Muscle layer of duodenum (tissue), 2 donors: ENCODE results near the gene SNN.

Experiments used
- H3K27ac ChIP-seq: one replicate; pipeline ENCODE4 v1.7.0; 2013; ENCODE audit warnings: mild to moderate bottlenecking, low read length
- H3K27me3 ChIP-seq: one replicate; pipeline ENCODE4 v1.7.0; 2013; ENCODE audit warnings: low read depth, mild to moderate bottlenecking, control low read depth, low read length
- H3K36me3 ChIP-seq, 2 donors: one replicate each; pipeline ENCODE4 v1.7.0; 2013; ENCODE audit warnings: low read length in 2 of 2, control low read depth in 1 of 2, mild to moderate bottlenecking in 1 of 2; ENCODE audit not compliant: insufficient read depth in 2 of 2, control insufficient read depth in 1 of 2
- H3K4me1 ChIP-seq, 2 donors: one replicate each; pipeline ENCODE4 v1.7.0; 2013; ENCODE audit warnings: low read length in 2 of 2, mild to moderate bottlenecking in 2 of 2, control low read depth in 1 of 2, moderate library complexity in 1 of 2; ENCODE audit not compliant: insufficient read depth in 2 of 2, control insufficient read depth in 1 of 2
- H3K4me3 ChIP-seq, 2 donors: one replicate each; pipeline ENCODE4 v1.7.0; 2013; ENCODE audit warnings: low read length in 2 of 2, low read depth in 1 of 2, mild to moderate bottlenecking in 1 of 2
- H3K9me3 ChIP-seq, 2 donors: one replicate each; pipeline ENCODE4 v1.7.0; 2013; ENCODE audit warnings: low read length in 2 of 2, control low read depth in 1 of 2, mild to moderate bottlenecking in 1 of 2; ENCODE audit not compliant: control insufficient read depth in 1 of 2
- donor health status: healthy.

The SNN gene

GRCh38 chr16:11685844-11686618, 17.8 kb downstream of the SNN start:
- Histone ChIP-seq H3K9me3 (no peaks in the 10 kb centered on the region), H3K4me1 (peaks cover 11 to 19% of the 10 kb centered on the region in 2 donors), H3K36me3 (peaks cover 34 to 38% of the 10 kb centered on the region in 2 donors), H3K27ac (no peak overlapping the region), H3K4me3 (no peak overlapping the region), H3K27me3 (no peaks in the 10 kb centered on the region)

DNA sequence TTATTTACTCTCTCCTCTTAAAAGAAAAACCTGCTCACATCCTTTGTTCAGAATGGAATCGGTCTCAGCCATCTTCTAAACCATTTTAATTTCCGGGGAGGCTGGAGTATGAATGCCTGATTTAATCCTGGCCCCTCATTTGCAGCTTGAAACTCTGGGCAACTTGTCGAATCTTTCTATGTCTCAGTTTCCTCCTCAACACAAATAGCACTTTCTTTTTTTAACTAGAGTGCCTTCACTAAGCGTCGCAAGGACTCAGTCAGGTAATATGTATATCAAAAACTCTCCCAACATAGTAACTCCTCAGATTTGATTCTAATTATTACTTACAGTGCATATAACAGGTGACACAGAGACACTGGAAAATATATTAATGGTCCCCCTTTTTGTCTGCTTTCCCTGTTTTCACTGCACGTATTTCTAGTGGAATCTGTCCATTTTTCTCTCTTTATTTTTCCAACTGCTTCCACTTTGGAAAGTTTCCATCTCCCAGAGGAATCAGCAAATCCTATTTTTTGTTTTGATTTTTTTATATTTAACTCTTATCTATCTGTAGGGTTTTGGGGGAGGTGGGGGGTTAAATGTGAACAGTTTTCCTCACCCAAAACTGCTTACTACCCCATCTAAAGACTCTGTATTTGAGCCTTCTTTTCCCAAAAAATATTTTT, 18.6 kb downstream of the SNN start:
- no peak overlapping the region for H3K27ac ChIP-seq
- H3K36me3 ChIP-seq = peaks cover 43 to 47% of the 10 kb centered on the region in 2 donors
- peaks cover 3 to 13% of the 10 kb centered on the region in 2 donors for H3K4me1 ChIP-seq
- H3K27me3 ChIP-seq = no peaks in the 10 kb centered on the region
- H3K9me3 ChIP-seq = no peaks in the 10 kb centered on the region
- H3K4me3 ChIP-seq = no peak overlapping the region

GRCh38 chr16:11687601-11688519, 19.6 kb downstream of the SNN start:
- no peaks in the 10 kb centered on the region for H3K27me3 ChIP-seq
- H3K9me3 ChIP-seq = no peaks in the 10 kb centered on the region
- no peak overlapping the region for H3K4me3 ChIP-seq
- peaks cover 0 to 13% of the 10 kb centered on the region in 2 donors for H3K4me1 ChIP-seq
- no peak overlapping the region for H3K27ac ChIP-seq
- H3K36me3 ChIP-seq = peaks cover 40 to 52% of the 10 kb centered on the region in 2 donors

GRCh38 chr16:11688520-11688886, 20.2 kb downstream of the SNN start:
- Histone ChIP-seq H3K36me3 (peaks cover 35 to 50% of the 10 kb centered on the region in 2 donors), H3K4me1 (peaks cover 0 to 13% of the 10 kb centered on the region in 2 donors)

DNA sequence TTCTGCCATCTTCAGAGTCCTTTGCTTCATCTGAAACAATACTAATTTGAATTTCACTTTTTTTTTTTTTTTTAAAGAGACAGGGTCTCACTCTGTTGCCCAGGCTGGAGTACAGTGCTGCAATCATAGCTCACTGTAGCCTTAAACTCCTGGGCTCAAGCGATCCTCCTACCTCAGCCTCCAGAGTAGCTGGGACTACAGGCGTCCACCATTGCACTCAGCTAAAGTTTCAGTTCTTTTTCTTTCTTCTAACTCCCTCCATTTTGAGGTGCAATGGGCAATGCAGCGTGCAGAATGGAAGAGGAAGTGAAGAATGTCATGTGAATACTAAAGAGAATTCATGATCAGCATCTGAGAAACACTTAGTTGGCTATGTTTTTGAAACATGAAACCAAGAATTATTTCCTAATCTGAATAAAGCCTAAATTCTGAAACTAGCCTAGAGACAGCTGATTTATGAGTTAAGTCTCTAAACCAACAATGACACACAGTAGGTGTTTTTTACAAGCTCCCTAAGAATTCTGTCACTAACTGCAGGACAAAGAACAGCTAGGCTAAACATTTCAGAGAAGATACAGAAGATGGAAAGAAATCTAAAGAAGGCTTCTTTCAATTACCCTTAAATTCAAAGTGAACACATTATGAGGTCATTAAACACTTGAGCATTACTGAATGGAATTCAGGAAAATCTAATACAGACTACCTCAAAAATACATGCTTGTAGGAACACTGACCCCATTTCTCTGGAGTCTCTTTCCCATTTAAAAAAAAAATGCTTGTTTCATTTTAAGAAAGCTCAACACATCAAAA, 21.0 kb downstream of the SNN start:
- Histone ChIP-seq H3K27ac (no peak overlapping the region), H3K4me1 (peaks cover 0 to 13% of the 10 kb centered on the region in 2 donors), H3K27me3 (no peaks in the 10 kb centered on the region), H3K36me3 (peaks cover 31 to 45% of the 10 kb centered on the region in 2 donors), H3K4me3 (no peak overlapping the region), H3K9me3 (no peaks in the 10 kb centered on the region)

More at GRCh38 chr16:11688520-11688886, 20.2 kb downstream of the SNN start:
- Histone ChIP-seq H3K27ac (no peak overlapping the region), H3K9me3 (no peaks in the 10 kb centered on the region), H3K27me3 (no peaks in the 10 kb centered on the region), H3K4me3 (no peak overlapping the region)

DNA sequence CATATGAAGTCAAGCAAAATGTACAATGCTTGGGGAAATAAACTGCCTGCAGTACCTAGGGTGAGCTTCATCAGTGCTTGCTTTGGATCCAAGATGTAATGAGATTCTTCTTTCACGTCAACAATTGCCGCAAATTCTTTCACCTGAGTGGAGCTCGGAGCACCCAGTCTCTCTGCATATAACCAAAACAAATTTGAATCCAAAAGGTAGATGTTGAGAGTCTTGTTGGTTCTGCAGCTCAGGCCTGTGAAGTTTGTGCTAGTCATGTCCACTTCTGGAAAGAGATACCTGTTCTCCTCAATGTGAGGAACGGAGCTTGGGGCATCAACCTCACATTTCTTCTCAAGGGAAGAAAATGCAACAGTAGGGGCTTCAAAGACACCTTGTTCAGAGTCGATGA, 23.0 kb downstream of the SNN start:
- Histone ChIP-seq H3K4me1 (peaks cover 0 to 9% of the 10 kb centered on the region in 2 donors), H3K4me3 (no peak overlapping the region), H3K27me3 (no peaks in the 10 kb centered on the region), H3K9me3 (no peaks in the 10 kb centered on the region), H3K36me3 (peaks cover 44 to 51% of the 10 kb centered on the region in 2 donors), H3K27ac (no peak overlapping the region)

GRCh38 chr16:11691771-11692170, 23.5 kb downstream of the SNN start:
- Histone ChIP-seq H3K4me1 (peaks cover 0 to 3% of the 10 kb centered on the region in 2 donors), H3K9me3 (no peaks in the 10 kb centered on the region)

DNA sequence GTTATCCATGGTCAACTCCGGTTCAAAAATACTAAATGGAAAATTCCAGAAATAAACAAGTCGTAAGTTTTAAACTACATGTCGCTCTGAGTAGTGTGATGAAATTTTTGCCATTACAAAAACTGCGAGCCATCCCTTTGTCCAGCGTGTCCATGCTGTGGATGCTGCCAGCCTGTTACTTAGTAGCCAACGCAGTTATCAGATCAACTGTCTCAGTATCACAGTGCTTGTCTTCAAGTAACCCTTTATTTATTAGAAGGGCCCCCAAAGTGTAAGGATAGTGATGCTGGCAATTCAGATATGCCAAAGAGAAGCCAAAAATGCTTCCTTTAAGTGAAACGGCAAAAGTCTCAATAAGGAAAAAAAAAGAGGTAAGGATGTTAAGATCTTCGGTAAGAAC, 23.9 kb downstream of the SNN start:
- Histone ChIP-seq H3K4me3 (no peak overlapping the region), H3K9me3 (no peaks in the 10 kb centered on the region), H3K27me3 (no peaks in the 10 kb centered on the region), H3K27ac (no peak overlapping the region), H3K4me1 (no peaks in the 10 kb centered on the region), H3K36me3 (peaks cover 52 to 54% of the 10 kb centered on the region in 2 donors)

More at GRCh38 chr16:11691771-11692170, 23.5 kb downstream of the SNN start:
- Histone ChIP-seq H3K27me3 (no peaks in the 10 kb centered on the region), H3K36me3 (peaks cover 50 to 54% of the 10 kb centered on the region in 2 donors), H3K27ac (no peak overlapping the region), H3K4me3 (no peak overlapping the region)

DNA sequence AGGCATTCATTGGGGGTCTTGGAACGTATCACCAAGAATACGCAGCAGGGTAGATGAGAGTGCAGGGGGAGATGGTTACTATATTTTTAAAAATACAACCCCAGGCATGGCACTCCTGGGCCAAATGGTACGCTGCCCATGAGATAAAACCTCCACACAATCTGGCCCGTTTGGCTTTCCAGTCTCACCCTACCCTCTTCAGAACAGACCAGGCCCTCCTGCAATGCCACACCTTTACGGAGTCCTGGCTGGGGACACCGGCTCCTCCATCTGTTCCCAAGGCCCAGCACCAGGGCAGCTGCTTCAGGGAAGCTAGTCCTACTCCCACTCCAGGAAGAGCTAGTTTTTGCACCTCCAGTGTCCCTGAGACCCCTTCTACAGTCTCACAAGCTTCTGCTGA, 24.4 kb downstream of the SNN start:
- Histone ChIP-seq H3K4me3 (no peak overlapping the region), H3K27ac (no peak overlapping the region), H3K27me3 (no peaks in the 10 kb centered on the region), H3K4me1 (no peaks in the 10 kb centered on the region), H3K36me3 (peaks cover 52 to 53% of the 10 kb centered on the region in 2 donors), H3K9me3 (no peaks in the 10 kb centered on the region)

- peaks cover 62 to 65% of the 10 kb centered on the region in 2 donors for H3K36me3 ChIP-seq
- no peaks in the 10 kb centered on the region for H3K9me3 ChIP-seq
- no peaks in the 10 kb centered on the region for H3K4me1 ChIP-seq
- H3K27me3 ChIP-seq = no peaks in the 10 kb centered on the region
- no peak overlapping the region for H3K4me3 ChIP-seq
- no peak overlapping the region for H3K27ac ChIP-seq
These were observed 28.2 kb downstream of the SNN start for GRCh38 chr16:11696266-11697012.
